Sigmoid colon (tissue), 7 donors: ENCODE data around the gene NEXN. TPM values are rescaled to one million over a fixed set of nuclear protein-coding genes. Genes with fewer than 3 reads are reported as not detected.
A peak's percentile ranks its signal among the peaks of the same experiment; 100 is the strongest.

Source experiments
- DNase-seq: peaks from one replicate; pipeline ENCODE4 v3.0.0-alpha.2; 2019
- H3K27ac ChIP-seq, 4 donors: fragments of 200-600 bp; sonication (generic); one replicate each; pipeline ENCODE4 v1.5.1; 2016 to 2019; ENCODE audit warnings: mild to moderate bottlenecking in 1 of 4
- H3K27me3 ChIP-seq, 3 donors: fragments of 200-600 bp; sonication (generic); one replicate each; pipeline ENCODE4 v1.5.1; 2019; ENCODE audit warnings: mild to moderate bottlenecking in 1 of 3
- H3K36me3 ChIP-seq, 4 donors: fragments of 200-600 bp; sonication (generic); one replicate each; pipeline ENCODE4 v1.5.1; 2016 to 2019
- H3K4me1 ChIP-seq, 4 donors: fragments of 200-600 bp; sonication (generic); one replicate each; pipeline ENCODE4 v1.5.1; 2017 to 2019
- H3K4me3 ChIP-seq, 4 donors: fragments of 200-600 bp; sonication (generic); one replicate each; pipeline ENCODE4 v1.5.1; 2017 to 2019; ENCODE audit warnings: mild to moderate bottlenecking in 2 of 4, moderate library complexity in 1 of 4
- H3K9me3 ChIP-seq, 4 donors: fragments of 200-600 bp in 3 of 4; sonication (generic) in 3 of 4; one replicate each; pipeline versions ENCODE4 v1.5.1 to v1.6.1; 2013 to 2019
- CTCF ChIP-seq, 4 experiments: fragments of 450-650 bp in 3 of 4; fragments of 200-600 bp in 1 of 4; IDR thresholded peaks; one replicate each; pipeline ENCODE4 v1.5.1; 2016 to 2019; ENCODE audit warnings: antibody characterized with exemption in 4 of 4, mild to moderate bottlenecking in 3 of 4, moderate library complexity in 2 of 4
- EP300 ChIP-seq, 4 donors: sonication (generic); formaldehyde crosslinking; IDR thresholded peaks; one replicate each; pipeline ENCODE4 v1.6.1; 2017; ENCODE audit warnings: antibody characterized with exemption in 4 of 4
- POLR2A ChIP-seq, 2 donors: fragments of 450-650 bp; IDR thresholded peaks; one replicate each; pipeline ENCODE4 v1.6.1; 2016; ENCODE audit warnings: antibody characterized with exemption in 2 of 2, mild to moderate bottlenecking in 2 of 2, moderate library complexity in 2 of 2
- POLR2AphosphoS5 ChIP-seq, 4 donors: sonication (generic); formaldehyde crosslinking; IDR thresholded peaks; one replicate each; pipeline ENCODE4 v1.6.1; 2017; ENCODE audit warnings: antibody characterized with exemption in 4 of 4
- WGBS, 2 donors: extraction: QIAGEN DNeasy Blood & Tissue Kit; methylation state at CpG; one replicate each; pipeline ENCODE4 v1.1.7; 2013; 5-methylcytosine and 5-hydroxymethylcytosine counted together
- intact Hi-C: fragments of 100-400 bp; cut with DNase I; formaldehyde crosslinking; loops from one replicate; pipeline ENCODE4 v1.15.1; 2023
- polyA plus RNA-seq, 3 donors: library from polyadenylated mRNA; stranded (reverse); fragments of 200-250 nt; gene quantifications; one replicate each; pipeline ENCODE4 v1.2.3, GENCODE V29; 2013
- total RNA-seq, 4 donors: library from RNA; depleted of rRNA; stranded (reverse); fragments of >200 nt; gene quantifications; one replicate each; pipeline ENCODE4 v1.1.0, GENCODE V29; 2016
- donor health status: healthy with polysubstance abuse.
- donor health status: Bipolar disorder and iron deficiency.
- donor health status: healthy.

Gene NEXN
- total and polyA plus RNA-seq, 7 donors = 4.2 to 158 (median 68.8) TPM

- Histone ChIP-seq H3K9me3 (no peaks in the 10 kb centered on the region), H3K27me3 (no peaks in the 10 kb centered on the region), H3K4me1 (peaks cover 0 to 16% (median 7%) of the 10 kb centered on the region in 4 donors), H3K36me3 (peaks cover 0 to 91% (median 37%) of the 10 kb centered on the region in 4 donors), H3K27ac (no peak overlapping the region), H3K4me3 (no peak overlapping the region)
- TF ChIP-seq POLR2AphosphoS5 (IDR thresholded peaks at IDR 0.05) = no peak
- no peak for TF ChIP-seq POLR2A (IDR thresholded peaks at IDR 0.05)
- no peak for TF ChIP-seq EP300 (IDR thresholded peaks at IDR 0.05)
- no peak for TF ChIP-seq CTCF (IDR thresholded peaks at IDR 0.05)
- WGBS, 2 donors = 91 to 93% methylated on average over 4 of the region's 4 CpGs
- intact Hi-C loops = loop anchor here (5.0 kb wide), 1 partner anchor 35 kb away; no protein-coding TSS in a partner anchor
- no peak for DNase-seq
Measured at GRCh38 chr1:77927414-77927813, 39.0 kb downstream of the NEXN start.

DNA sequence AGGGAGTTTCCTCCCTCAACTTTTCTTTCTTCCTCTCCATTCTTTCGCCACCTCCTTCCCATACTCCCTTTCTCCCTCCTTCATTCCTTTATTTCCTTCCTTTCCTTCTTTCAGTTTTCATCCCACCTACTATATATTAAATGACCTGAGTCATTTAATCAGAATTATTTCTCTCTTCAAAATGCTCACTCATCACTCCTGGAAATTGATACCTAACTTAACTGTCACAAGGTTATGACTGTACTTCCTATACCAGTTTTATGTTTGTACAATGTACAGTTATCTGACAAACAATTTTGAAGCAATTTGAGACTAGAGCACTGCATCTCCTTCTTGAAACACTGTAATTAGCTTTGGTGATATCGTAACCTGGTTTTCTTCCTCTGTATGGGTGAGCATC is 41.4 kb downstream of the NEXN start:
- no peak for DNase-seq
- TF ChIP-seq EP300 (IDR thresholded peaks at IDR 0.05) = no peak
- no peak for TF ChIP-seq POLR2A (IDR thresholded peaks at IDR 0.05)
- TF ChIP-seq POLR2AphosphoS5 (IDR thresholded peaks at IDR 0.05) = no peak
- no peak for TF ChIP-seq CTCF (IDR thresholded peaks at IDR 0.05)
- intact Hi-C loops = loop anchor here (5.0 kb wide), 1 partner anchor 32 kb away; no protein-coding TSS in a partner anchor
- H3K4me1 ChIP-seq = peaks cover 0 to 14% (median 5%) of the 10 kb centered on the region in 4 donors
- no peaks in the 10 kb centered on the region for H3K9me3 ChIP-seq
- no peaks in the 10 kb centered on the region for H3K27me3 ChIP-seq
- no peak overlapping the region for H3K4me3 ChIP-seq
- WGBS, 2 donors = 95 to 97% methylated on average over 2 of the region's 2 CpGs
- H3K27ac ChIP-seq = no peak overlapping the region
- H3K36me3 ChIP-seq = peaks cover 4 to 91% (median 51%) of the 10 kb centered on the region in 4 donors

GRCh38 chr1:77938651-77939050 is 50.2 kb downstream of the NEXN start:
- DNase-seq = no peak
- Histone ChIP-seq H3K9me3 (no peaks in the 10 kb centered on the region), H3K36me3 (peaks cover 4 to 95% (median 56%) of the 10 kb centered on the region in 4 donors), H3K4me3 (no peak overlapping the region), H3K27ac (no peak overlapping the region), H3K27me3 (no peaks in the 10 kb centered on the region), H3K4me1 (no peaks in the 10 kb centered on the region)
- intact Hi-C loops = no loop called here
- no peak for TF ChIP-seq POLR2AphosphoS5 (IDR thresholded peaks at IDR 0.05)
- no peak for TF ChIP-seq EP300 (IDR thresholded peaks at IDR 0.05)
- no peak for TF ChIP-seq POLR2A (IDR thresholded peaks at IDR 0.05)
- TF ChIP-seq CTCF (IDR thresholded peaks at IDR 0.05) = no peak

- TF ChIP-seq EP300 (IDR thresholded peaks at IDR 0.05) (no peak), POLR2AphosphoS5 (IDR thresholded peaks at IDR 0.05) (peak in 1 of 4 donors; percentile 3), POLR2A (IDR thresholded peaks at IDR 0.05) (no peak)
- H3K36me3 ChIP-seq = peaks cover 4 to 95% (median 51%) of the 10 kb centered on the region in 4 donors
- 93% methylated on average over 4 of the region's 4 CpGs for WGBS, 2 donors
- intact Hi-C loops = no loop called here
- peak overlapping the region in 1 of 4 donors; percentile 30 for H3K27ac ChIP-seq
- no peak for DNase-seq
- no peak overlapping the region for H3K4me3 ChIP-seq
- no peaks in the 10 kb centered on the region for H3K9me3 ChIP-seq
- H3K4me1 ChIP-seq = peaks cover 0 to 7% (median 2%) of the 10 kb centered on the region in 4 donors
- no peaks in the 10 kb centered on the region for H3K27me3 ChIP-seq
Measured at GRCh38 chr1:77940921-77941570, 52.6 kb downstream of the NEXN start.

DNA sequence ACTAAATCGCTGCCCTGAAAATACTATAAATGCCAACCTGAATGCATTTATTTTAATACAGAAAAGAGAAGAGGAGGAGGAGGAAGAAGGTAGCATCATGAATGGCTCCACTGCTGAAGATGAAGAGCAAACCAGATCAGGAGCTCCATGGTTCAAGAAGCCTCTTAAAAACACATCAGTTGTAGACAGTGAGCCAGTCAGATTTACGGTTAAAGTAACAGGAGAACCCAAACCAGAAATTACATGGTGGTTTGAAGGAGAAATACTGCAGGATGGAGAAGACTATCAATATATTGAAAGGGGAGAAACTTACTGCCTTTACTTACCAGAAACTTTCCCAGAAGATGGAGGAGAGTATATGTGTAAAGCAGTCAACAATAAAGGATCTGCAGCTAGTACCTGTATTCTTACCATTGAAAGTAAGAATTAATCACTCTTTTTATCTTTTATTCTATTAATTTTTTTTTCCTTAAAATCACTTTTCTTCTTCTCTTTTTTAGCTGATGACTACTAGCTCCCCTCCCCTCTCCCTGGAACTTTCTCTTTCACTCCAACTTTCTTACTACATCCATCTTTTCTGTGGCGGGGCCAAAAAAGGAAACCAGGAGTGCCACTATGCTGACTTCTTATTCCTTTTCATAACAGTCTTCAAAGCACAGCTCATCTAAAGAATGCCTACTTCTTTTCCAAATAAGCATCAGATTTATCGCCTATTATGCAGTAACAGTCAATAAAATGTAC is 54.1 kb downstream of the NEXN start:
- Histone ChIP-seq H3K27me3 (no peaks in the 10 kb centered on the region), H3K27ac (no peak overlapping the region), H3K4me1 (peaks cover 0 to 15% (median 2%) of the 10 kb centered on the region in 4 donors), H3K9me3 (no peaks in the 10 kb centered on the region), H3K36me3 (peaks cover 4 to 95% (median 50%) of the 10 kb centered on the region in 4 donors), H3K4me3 (no peak overlapping the region)
- WGBS, 2 donors = 98 to 99% methylated on average over 4 of the region's 4 CpGs
- no peak for DNase-seq
- no peak for TF ChIP-seq POLR2A (IDR thresholded peaks at IDR 0.05)
- TF ChIP-seq EP300 (IDR thresholded peaks at IDR 0.05) = no peak
- no peak for TF ChIP-seq POLR2AphosphoS5 (IDR thresholded peaks at IDR 0.05)
- TF ChIP-seq CTCF (IDR thresholded peaks at IDR 0.05) = no peak
- intact Hi-C loops = no loop called here
